Gastrocnemius medialis (tissue), 4 donors: ENCODE results near the gene TMEM200B.
"Not testable (repeated sequence)": the region's sequence is repeated elsewhere in the genome, so short reads cannot be mapped to it uniquely, and the experiment has no call there.

ENCODE experiments used
- POLR2A ChIP-seq, 2 donors: fragments of 450-650 bp; IDR thresholded peaks; one replicate each; pipeline ENCODE4 v1.6.1; 2017; ENCODE audit warnings: antibody characterized with exemption in 2 of 2, mild to moderate bottlenecking in 2 of 2, moderate library complexity in 2 of 2
- TF ChIP-seq, protein P1 (sequence below), 5 experiments: fragments of 450-650 bp in 3 of 5; fragments of 200-600 bp in 2 of 5; sonication (generic) in 2 of 5; IDR thresholded peaks in 4 of 5; conservative IDR thresholded peaks in 1 of 5; 1 replicate in 4 of 5; 2 replicates in 1 of 5; pipeline ENCODE4 v1.5.1; 2016 to 2019; ENCODE audit warnings: antibody characterized with exemption in 5 of 5, mild to moderate bottlenecking in 3 of 5, moderate library complexity in 3 of 5

- TF ChIP-seq, protein P1, sequence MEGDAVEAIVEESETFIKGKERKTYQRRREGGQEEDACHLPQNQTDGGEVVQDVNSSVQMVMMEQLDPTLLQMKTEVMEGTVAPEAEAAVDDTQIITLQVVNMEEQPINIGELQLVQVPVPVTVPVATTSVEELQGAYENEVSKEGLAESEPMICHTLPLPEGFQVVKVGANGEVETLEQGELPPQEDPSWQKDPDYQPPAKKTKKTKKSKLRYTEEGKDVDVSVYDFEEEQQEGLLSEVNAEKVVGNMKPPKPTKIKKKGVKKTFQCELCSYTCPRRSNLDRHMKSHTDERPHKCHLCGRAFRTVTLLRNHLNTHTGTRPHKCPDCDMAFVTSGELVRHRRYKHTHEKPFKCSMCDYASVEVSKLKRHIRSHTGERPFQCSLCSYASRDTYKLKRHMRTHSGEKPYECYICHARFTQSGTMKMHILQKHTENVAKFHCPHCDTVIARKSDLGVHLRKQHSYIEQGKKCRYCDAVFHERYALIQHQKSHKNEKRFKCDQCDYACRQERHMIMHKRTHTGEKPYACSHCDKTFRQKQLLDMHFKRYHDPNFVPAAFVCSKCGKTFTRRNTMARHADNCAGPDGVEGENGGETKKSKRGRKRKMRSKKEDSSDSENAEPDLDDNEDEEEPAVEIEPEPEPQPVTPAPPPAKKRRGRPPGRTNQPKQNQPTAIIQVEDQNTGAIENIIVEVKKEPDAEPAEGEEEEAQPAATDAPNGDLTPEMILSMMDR (IDR thresholded peaks at IDR 0.05 in 4 of 5, conservative IDR thresholded peaks at IDR 0.05 in 1 of 5), result not testable (repeated sequence)
- TF ChIP-seq POLR2A (IDR thresholded peaks at IDR 0.05), result not testable (repeated sequence)
Observed at GRCh38 chr1:29150346-29150745, 26.6 kb upstream of the TMEM200B start.
